Esophagus squamous epithelium (tissue), 5 donors: ENCODE data around the gene SPINT2. TPM values are rescaled to one million over a fixed set of nuclear protein-coding genes. Genes with fewer than 3 reads are reported as not detected.

Source experiments
- DNase-seq: peaks from one replicate; lab custom pipeline; 2025; lab: John Stamatoyannopoulos, UW
- H3K27ac ChIP-seq, 4 donors: fragments of 200-600 bp; sonication (generic); one replicate each; pipeline ENCODE4 v1.5.1; 2016 to 2019; ENCODE audit warnings: mild to moderate bottlenecking in 1 of 4
- H3K27me3 ChIP-seq, 4 donors: fragments of 200-600 bp; sonication (generic); 1 replicate in 3 of 4; 2 replicates in 1 of 4; pipeline versions ENCODE4 v1.5.1 to v1.6.0; 2017 to 2021; ENCODE audit warnings: antibody characterized with exemption in 1 of 4
- H3K36me3 ChIP-seq, 3 donors: fragments of 200-600 bp; sonication (generic); one replicate each; pipeline ENCODE4 v1.5.1; 2016 to 2019
- H3K4me1 ChIP-seq, 3 donors: fragments of 200-600 bp; sonication (generic); one replicate each; pipeline ENCODE4 v1.5.1; 2017 to 2019
- H3K4me3 ChIP-seq, 4 donors: fragments of 200-600 bp; sonication (generic); 1 replicate in 3 of 4; 2 replicates in 1 of 4; pipeline ENCODE4 v1.5.1; 2016 to 2019; ENCODE audit warnings: mild to moderate bottlenecking in 2 of 4, moderate library complexity in 1 of 4
- H3K9me3 ChIP-seq, 3 donors: fragments of 200-600 bp; sonication (generic); one replicate each; pipeline ENCODE4 v1.5.1; 2016 to 2019
- POLR2A ChIP-seq, 4 donors: fragments of 450-650 bp; IDR thresholded peaks; one replicate each; pipeline ENCODE4 v1.6.1; 2017; ENCODE audit warnings: antibody characterized with exemption in 4 of 4, mild to moderate bottlenecking in 4 of 4, moderate library complexity in 3 of 4
- WGBS, 2 donors: methylation state at CpG; one replicate each; pipeline ENCODE4 v1.1.5; 2018; 5-methylcytosine and 5-hydroxymethylcytosine counted together
- intact Hi-C: fragments of 100-400 bp; cut with DNase I; formaldehyde crosslinking; loops from one replicate; pipeline ENCODE4 v1.15.0; 2022
- total RNA-seq, 4 donors: library from RNA; depleted of rRNA; stranded (reverse); fragments of >200 nt; gene quantifications; one replicate each; pipeline ENCODE4 v1.1.0, GENCODE V29; 2016
- TF ChIP-seq, protein P1 (sequence below), 6 experiments: fragments of 450-650 bp in 4 of 6; fragments of 200-600 bp in 2 of 6; sonication (generic) in 2 of 6; IDR thresholded peaks; one replicate each; pipeline ENCODE4 v1.5.1; 2016 to 2019; ENCODE audit warnings: antibody characterized with exemption in 6 of 6, mild to moderate bottlenecking in 4 of 6, moderate library complexity in 4 of 6
- donor health status: DM: yes; HTN: yes; CAD: no.

SPINT2 gene
- total RNA-seq, 4 donors from 2014 or later: 345 to 663 (median 433) TPM

DNA sequence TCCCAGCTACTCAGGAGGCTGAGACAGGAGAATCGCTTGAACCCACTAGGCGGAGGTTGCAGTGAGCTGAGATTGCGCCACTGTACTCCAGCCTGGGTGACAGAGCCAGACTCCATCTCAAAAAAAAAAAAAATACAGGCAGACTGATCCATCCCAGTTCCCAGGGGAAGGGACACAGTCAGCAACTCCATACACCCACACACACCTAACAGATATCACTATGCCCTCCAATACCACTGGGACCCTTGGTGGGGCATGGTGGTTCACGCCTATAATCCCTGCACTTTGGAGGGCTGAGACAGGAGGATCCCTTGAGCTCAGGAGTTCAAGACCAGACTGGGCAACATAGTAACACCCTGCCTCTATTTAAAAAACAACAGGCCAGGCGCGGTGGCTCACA lies 43.0 kb upstream of the SPINT2 start:
- Histone ChIP-seq H3K4me3 (no peak overlapping the region), H3K27me3 (peaks cover 0 to 95% (median 14%) of the 10 kb centered on the region in 4 donors), H3K27ac (no peak overlapping the region), H3K9me3 (no peaks in the 10 kb centered on the region), H3K36me3 (no peaks in the 10 kb centered on the region), H3K4me1 (peaks cover 4 to 17% (median 8%) of the 10 kb centered on the region in 3 donors)
- 89 to 100% methylated on average over 3 to 6 of the region's 6 CpGs for WGBS, 2 donors
- TF ChIP-seq, protein P1, sequence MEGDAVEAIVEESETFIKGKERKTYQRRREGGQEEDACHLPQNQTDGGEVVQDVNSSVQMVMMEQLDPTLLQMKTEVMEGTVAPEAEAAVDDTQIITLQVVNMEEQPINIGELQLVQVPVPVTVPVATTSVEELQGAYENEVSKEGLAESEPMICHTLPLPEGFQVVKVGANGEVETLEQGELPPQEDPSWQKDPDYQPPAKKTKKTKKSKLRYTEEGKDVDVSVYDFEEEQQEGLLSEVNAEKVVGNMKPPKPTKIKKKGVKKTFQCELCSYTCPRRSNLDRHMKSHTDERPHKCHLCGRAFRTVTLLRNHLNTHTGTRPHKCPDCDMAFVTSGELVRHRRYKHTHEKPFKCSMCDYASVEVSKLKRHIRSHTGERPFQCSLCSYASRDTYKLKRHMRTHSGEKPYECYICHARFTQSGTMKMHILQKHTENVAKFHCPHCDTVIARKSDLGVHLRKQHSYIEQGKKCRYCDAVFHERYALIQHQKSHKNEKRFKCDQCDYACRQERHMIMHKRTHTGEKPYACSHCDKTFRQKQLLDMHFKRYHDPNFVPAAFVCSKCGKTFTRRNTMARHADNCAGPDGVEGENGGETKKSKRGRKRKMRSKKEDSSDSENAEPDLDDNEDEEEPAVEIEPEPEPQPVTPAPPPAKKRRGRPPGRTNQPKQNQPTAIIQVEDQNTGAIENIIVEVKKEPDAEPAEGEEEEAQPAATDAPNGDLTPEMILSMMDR (IDR thresholded peaks at IDR 0.05): no peak
- no peak for TF ChIP-seq POLR2A (IDR thresholded peaks at IDR 0.05)
- DNase-seq: no peak
- intact Hi-C loops: no loop called here

DNA sequence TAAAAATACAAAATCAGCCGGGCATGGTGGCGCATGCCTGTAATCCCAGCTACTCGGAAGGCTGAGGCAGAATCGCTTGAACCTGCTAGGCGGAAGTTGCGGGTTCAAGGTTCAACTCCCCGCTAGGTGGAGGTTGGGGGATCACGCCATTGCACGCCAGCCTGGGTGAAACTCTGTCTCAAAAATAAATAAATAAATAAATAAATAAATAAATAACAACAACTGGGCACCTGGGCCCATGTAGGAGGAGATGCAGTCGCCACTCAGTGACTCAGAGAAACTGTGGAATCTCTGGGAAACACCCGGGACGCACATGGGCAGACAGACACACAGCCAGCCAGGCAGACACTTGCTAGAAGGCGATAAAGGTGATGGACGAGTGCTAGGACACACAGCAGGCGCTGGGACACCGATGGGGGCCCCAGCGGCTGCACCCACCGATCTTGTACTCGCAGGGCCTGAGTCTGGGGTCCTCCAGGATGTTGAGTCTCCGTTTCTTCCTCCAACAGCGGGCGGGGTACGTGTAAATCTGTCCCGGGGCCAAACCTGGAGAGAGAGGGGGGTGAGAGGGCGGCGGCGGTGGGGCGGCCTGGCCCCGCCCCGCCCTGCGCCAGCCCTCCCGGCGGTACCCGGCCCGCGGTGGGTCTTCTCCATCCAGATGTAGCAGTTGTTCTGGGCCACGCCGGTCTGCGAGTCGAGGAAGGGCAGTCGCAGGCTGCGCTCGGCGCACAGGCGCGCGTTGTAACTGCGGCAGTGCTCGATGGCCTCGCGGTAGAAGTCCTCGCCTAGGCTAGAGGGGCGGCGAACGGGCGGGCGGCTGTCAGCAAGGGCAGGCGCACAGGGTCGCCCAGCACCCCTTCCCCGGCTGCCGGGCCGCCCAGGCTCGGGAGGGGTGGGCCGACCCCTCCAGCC lies 42.2 kb upstream of the SPINT2 start:
- Histone ChIP-seq H3K36me3 (no peaks in the 10 kb centered on the region), H3K4me1 (peaks cover 4 to 18% (median 8%) of the 10 kb centered on the region in 3 donors), H3K27ac (no peak overlapping the region), H3K9me3 (no peaks in the 10 kb centered on the region), H3K27me3 (peaks cover 0 to 95% (median 15%) of the 10 kb centered on the region in 4 donors), H3K4me3 (no peak overlapping the region)
- DNase-seq: no peak
- intact Hi-C loops: no loop called here
- TF ChIP-seq, protein P1 (IDR thresholded peaks at IDR 0.05): no peak
- TF ChIP-seq POLR2A (IDR thresholded peaks at IDR 0.05): no peak
- WGBS, 2 donors: 81 to 83% methylated on average over 20 to 22 of the region's 64 CpGs

DNA sequence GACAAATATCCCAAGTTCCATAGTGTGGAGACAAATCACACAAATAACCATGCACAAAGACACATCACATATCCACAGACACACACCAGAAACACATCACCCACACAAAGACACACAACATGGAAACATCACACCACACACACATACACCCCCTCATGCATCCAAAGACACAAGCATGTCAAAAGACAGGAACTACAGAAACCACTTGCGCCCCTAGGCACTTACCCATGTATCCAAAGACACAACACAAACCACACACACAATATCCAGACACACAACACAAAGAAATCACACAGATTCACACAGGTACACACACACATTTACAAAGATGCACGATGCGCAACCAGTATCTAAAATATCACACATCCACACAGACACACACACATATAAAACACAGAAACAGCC lies 41.3 kb upstream of the SPINT2 start:
- WGBS, 2 donors: 81 to 87% methylated on average over 3 of the region's 3 CpGs

DNA sequence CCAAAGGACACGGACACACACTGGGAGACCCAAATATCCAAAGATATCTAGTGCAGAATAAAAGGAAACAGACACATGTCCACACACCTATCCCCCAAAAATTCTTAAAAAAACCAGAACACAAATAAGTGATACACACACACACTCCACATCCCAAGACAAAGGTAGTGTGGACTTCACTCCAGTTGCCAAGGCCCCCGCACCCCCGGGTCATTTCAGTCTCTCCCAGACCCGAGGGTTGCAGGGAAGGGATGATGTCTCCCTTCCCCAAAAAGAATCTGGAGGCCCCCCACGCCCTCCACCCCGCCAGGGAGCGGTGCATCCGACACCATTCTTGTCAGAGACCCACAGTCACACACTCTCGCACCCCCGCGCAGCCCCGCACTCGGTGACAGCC lies 40.8 kb upstream of the SPINT2 start:
- Histone ChIP-seq H3K4me1 (peaks cover 14 to 32% (median 15%) of the 10 kb centered on the region in 3 donors), H3K27me3 (peaks cover 10 to 95% (median 29%) of the 10 kb centered on the region in 4 donors), H3K9me3 (no peaks in the 10 kb centered on the region), H3K4me3 (peak overlapping the region; percentile 27 to 66 (median 35)), H3K27ac (no peak overlapping the region), H3K36me3 (no peaks in the 10 kb centered on the region)
- intact Hi-C loops: no loop called here
- DNase-seq: no peak
- WGBS, 2 donors: 2 to 5% methylated on average over 3 to 6 of the region's 13 CpGs
- TF ChIP-seq POLR2A (IDR thresholded peaks at IDR 0.05): no peak
- TF ChIP-seq, protein P1 (IDR thresholded peaks at IDR 0.05): no peak

More for the DNA sequence above, 41.3 kb upstream of the SPINT2 start:
- Histone ChIP-seq H3K4me1 (peaks cover 9 to 27% (median 11%) of the 10 kb centered on the region in 3 donors), H3K4me3 (no peak overlapping the region), H3K27ac (no peak overlapping the region), H3K36me3 (no peaks in the 10 kb centered on the region), H3K9me3 (no peaks in the 10 kb centered on the region), H3K27me3 (peaks cover 5 to 95% (median 24%) of the 10 kb centered on the region in 4 donors)
- intact Hi-C loops: no loop called here
- no peak for DNase-seq
- TF ChIP-seq, protein P1 (IDR thresholded peaks at IDR 0.05): no peak
- no peak for TF ChIP-seq POLR2A (IDR thresholded peaks at IDR 0.05)
